ENCODE measurements around the gene GAL.
"Not testable (repeated sequence)": the region's sequence is repeated elsewhere in the genome, so short reads cannot be mapped to it uniquely, and the experiment has no call there.

The GAL gene, protein sequence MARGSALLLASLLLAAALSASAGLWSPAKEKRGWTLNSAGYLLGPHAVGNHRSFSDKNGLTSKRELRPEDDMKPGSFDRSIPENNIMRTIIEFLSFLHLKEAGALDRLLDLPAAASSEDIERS

GRCh38 chr11:68684385-68685356 is at the start of gene GAL:
Gene GAL (plus strand): TSS chr11:68684544. CDS start chr11:68684924, 380 bp downstream.
- DNase-seq (ENCODE audit: low spot score) (no peak), FAIRE-seq (no peak)

GRCh38 chr11:68634606-68635005 is 49.7 kb upstream of the GAL start:
- not testable (repeated sequence) for DNase-seq (ENCODE audit: low spot score); FAIRE-seq

DNA sequence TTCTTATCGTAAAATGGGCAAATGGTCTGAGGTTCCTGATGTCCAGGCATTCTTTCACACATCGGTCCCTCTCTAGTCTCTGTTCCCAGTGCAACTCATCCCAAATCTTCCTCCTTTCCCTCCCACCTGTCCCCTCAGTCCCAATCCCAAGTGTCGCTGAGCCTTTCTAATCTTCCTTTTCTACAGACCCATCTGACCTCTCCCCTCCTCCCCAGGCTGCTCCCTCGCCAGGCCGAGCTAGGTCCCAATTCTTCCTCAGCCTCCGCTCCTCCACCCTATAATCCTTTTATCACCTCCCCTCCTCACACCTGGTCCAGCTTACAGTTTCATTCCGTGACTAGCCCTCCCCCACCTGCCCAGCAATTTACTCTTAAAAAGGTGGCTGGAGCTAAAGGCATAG is 49.2 kb upstream of the GAL start:
- not testable (repeated sequence) for DNase-seq (ENCODE audit: low spot score); FAIRE-seq

DNA sequence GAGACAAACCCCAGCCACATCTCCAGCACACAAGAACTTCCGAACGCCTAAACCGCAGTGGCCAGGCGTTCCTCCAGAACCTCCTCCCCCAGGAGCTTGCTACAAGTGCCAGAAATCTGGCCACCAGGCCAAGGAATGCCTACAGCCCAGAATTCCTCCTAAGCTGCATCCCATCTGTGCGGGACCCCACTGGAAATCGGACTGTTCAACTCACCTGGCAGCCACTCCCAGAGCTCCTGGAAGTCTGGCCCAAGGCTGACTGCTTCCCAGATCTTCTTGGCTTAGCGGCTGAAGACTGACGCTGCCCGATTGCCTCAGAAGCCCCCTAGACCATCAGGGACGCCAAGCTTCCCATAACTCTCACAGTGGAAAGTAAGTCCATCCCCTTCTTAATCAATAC is 48.5 kb upstream of the GAL start:
- not testable (repeated sequence) for FAIRE-seq; DNase-seq (ENCODE audit: low spot score)

DNA sequence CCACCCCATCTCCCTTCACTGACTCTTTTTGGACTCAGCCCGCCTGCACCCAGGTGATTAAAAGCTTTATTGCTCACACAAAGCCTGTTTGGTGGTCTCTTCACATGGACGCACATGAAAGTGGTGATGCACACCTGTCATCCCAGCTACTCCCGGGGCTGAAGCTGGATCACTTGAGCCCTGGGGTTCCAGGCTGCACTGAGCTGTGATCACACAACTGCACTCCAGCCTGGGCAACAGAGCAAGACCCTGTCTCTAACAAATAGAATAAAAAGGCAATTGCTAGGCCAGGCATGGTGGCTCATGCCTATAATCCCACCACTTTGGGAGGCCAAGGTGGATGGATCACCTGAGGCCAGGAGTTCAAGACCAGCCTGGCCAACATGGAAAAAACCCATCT is 45.0 kb upstream of the GAL start:
- DNase-seq (ENCODE audit: low spot score); FAIRE-seq: not testable (repeated sequence)

DNA sequence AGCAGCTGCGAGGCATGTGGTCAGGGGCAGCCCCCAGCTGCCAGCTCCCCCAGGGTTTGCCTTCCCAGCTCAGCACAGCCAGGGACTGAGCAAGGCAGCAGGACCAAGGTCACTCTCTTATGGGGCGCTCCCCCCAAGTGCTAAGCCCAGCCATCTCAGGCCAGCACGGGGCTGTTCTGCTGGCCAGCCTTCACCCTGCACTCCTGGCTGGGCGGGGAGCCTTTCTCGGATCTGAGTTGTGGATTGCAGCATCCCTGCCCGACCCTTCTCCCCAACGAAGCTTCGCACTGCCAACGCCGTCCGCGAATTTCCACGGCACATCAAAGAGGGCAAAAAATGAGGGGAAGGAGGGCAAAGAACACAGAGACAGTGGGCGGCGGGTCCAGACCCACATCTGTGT is 42.5 kb upstream of the GAL start:
- no peak for FAIRE-seq
- DNase-seq (ENCODE audit: low spot score) = no peak

GRCh38 chr11:68643585-68643984 is 40.8 kb upstream of the GAL start:
- DNase-seq (ENCODE audit: low spot score) (no peak), FAIRE-seq (no peak)

DNA sequence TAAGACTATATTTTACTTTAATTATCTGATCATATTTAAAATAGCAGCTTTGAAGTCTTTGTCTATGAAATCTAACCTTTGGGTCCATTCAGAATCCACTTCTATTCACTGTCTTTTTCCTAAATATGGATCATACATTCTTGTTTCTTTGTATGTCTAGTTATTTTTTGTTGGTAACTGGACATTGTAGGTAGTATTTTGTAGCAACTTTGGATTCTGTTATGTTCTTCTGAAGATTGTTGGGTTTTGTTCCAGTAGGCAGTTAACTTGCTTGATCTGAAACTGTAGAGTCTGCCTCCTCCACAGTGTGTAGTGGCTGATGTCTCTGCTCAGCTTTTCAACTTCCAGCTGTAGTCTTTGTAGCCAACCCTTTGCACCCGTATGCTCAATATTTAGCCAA is 37.5 kb upstream of the GAL start:
- FAIRE-seq (no peak), DNase-seq (ENCODE audit: low spot score) (no peak)

DNA sequence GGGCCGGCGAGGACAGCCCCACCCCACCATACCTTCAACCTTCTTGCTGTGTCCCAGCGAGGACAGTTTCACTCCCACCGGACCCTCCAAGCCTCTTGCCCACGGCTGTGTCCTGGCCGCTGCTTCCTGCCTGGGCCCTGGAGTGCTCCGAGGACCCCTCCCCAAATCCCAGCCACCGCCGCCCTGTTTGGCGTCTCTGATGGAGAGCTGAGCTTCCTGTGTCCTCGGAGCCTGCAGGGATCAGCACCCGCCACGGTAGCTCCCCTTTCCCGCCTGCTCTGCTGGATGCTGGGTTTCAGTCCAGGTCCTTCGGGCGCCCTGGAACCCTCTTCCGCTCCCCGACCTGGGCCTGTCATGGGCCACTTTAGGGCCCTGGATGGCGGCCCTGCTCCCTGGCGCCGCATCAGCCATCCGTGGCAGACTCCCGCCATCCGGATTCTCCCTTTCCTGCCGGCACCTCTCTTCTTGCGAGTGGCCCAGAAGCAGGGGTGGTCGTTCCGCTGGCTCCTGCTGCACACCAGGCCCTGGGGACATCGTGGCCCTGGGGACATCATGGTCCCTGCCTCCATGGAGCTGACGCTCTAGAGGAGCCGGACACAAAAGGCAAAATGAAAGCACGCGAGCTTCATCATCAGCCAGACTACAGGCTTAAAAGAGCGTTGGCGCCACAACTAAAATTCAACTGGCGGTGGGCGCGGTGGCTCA is 34.3 kb upstream of the GAL start:
- DNase-seq (ENCODE audit: low spot score) = no peak
- no peak for FAIRE-seq

- FAIRE-seq (no peak), DNase-seq (ENCODE audit: low spot score) (no peak)
Measured at GRCh38 chr11:68650801-68651200, 33.5 kb upstream of the GAL start.

GRCh38 chr11:68651208-68651984 is 32.9 kb upstream of the GAL start:
- FAIRE-seq (no peak), DNase-seq (ENCODE audit: low spot score) (no peak)

- FAIRE-seq = no peak
- DNase-seq (ENCODE audit: low spot score) = no peak
Measured at GRCh38 chr11:68651985-68652682, 32.2 kb upstream of the GAL start.

GRCh38 chr11:68652683-68653156 is 31.6 kb upstream of the GAL start:
- FAIRE-seq (no peak), DNase-seq (ENCODE audit: low spot score) (no peak)

GRCh38 chr11:68653486-68654430 is 30.6 kb upstream of the GAL start:
- DNase-seq (ENCODE audit: low spot score) (no peak), FAIRE-seq (no peak)

DNA sequence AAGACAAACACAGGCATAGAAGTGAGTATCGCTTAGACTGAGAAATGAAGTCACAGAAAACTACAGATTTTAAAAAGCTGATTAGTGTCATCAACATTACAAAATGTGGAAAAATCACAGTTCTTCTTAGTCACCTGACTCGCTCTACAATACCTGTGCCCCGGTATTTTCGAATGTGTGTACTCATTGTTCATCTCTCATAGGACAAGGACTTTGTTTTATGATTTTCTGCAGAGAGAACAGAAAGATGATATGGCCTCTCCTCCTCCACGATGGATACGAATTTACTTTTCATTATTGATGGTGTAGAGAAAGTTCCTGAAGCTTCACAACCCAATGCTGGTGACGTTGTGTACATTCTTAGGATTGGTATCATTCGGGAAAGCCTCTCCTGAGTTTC is 29.4 kb upstream of the GAL start:
- FAIRE-seq (no peak), DNase-seq (ENCODE audit: low spot score) (no peak)

GRCh38 chr11:68655406-68655805 is 28.9 kb upstream of the GAL start:
- no peak for FAIRE-seq
- no peak for DNase-seq (ENCODE audit: low spot score)

GRCh38 chr11:68655806-68656205 is 28.5 kb upstream of the GAL start:
- DNase-seq (ENCODE audit: low spot score) = no peak
- FAIRE-seq = no peak

GRCh38 chr11:68657021-68657780 is 27.1 kb upstream of the GAL start:
- FAIRE-seq (no peak), DNase-seq (ENCODE audit: low spot score) (no peak)

GRCh38 chr11:68658097-68658496 is 26.2 kb upstream of the GAL start:
- DNase-seq (ENCODE audit: low spot score) (no peak), FAIRE-seq (no peak)
